Cardiac fibroblast (primary cell): ENCODE results near the gene AP2M1.

ENCODE experiments used
- DNase-seq, 2 donors: peaks; one replicate each; pipeline versions ENCODE4 v3.0.0 to v3.0.0-alpha.2; 2010; ENCODE audit warnings: low read depth in 2 of 2
- H3K4me3 ChIP-seq, 2 donors: replicated peaks in 1 of 2; 1 replicate in 1 of 2; 2 replicates in 1 of 2; pipeline ENCODE4 v1.5.1; 2011; ENCODE audit warnings: low read depth in 2 of 2, low read length in 2 of 2, mild to moderate bottlenecking in 2 of 2, moderate library complexity in 1 of 2
- TF ChIP-seq, protein P1 (sequence below): IDR thresholded peaks from one replicate; pipeline ENCODE4 v1.5.1; 2011; ENCODE audit warnings: low read depth, mild to moderate bottlenecking, low read length, inconsistent platforms

Gene AP2M1

GRCh38 chr3:184228376-184229137, 53.9 kb downstream of the AP2M1 start:
- no peak for DNase-seq
- H3K4me3 ChIP-seq, result no peak overlapping the region
- TF ChIP-seq, protein P1, sequence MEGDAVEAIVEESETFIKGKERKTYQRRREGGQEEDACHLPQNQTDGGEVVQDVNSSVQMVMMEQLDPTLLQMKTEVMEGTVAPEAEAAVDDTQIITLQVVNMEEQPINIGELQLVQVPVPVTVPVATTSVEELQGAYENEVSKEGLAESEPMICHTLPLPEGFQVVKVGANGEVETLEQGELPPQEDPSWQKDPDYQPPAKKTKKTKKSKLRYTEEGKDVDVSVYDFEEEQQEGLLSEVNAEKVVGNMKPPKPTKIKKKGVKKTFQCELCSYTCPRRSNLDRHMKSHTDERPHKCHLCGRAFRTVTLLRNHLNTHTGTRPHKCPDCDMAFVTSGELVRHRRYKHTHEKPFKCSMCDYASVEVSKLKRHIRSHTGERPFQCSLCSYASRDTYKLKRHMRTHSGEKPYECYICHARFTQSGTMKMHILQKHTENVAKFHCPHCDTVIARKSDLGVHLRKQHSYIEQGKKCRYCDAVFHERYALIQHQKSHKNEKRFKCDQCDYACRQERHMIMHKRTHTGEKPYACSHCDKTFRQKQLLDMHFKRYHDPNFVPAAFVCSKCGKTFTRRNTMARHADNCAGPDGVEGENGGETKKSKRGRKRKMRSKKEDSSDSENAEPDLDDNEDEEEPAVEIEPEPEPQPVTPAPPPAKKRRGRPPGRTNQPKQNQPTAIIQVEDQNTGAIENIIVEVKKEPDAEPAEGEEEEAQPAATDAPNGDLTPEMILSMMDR, result no peak

DNA sequence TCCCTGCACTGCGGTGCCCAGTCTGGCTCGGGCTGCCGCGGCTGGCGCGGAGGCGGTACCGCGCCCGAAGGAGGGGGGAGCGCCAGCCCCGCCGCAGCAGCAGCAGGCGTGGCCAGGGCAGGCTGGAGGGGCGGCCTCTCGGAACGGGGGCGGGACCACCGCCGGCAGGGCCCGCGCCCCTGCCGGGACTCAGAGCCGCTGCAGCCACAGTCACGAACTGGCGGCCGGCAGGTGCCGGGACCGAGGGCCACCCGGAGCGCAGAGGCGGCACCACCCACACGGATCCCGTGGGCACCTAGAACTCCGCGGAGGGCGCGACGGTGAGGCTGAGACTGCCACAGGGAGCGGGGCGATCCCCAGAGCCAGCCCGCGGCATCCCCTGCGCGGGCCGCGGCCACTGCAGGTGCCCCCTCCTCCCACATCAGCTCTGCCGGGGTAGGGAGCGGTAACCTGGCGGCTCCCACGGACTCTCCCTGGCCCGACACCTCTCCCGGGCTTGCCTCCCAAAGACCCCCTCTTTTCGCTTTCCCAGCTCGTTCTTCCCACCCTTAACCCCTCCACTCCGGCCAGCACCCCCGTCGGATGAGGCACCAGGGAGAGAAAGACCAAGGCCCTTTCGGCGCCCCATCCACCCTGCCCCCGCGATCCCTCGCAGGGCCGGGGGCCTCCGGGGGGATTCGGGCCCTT, 54.9 kb downstream of the AP2M1 start, which contains the start of gene VWA5B2:
Gene VWA5B2, plus strand, starts transcription at position 192 of the 687 bp plus-strand sequence. CDS start 944 bp downstream, outside the sequence.
- peak within 1 kb of the TSS; percentile 21 to 30 for H3K4me3 ChIP-seq
- TF ChIP-seq, protein P1, result no peak
- DNase-seq, result peak in 1 of 2 donors; percentile 42

DNA sequence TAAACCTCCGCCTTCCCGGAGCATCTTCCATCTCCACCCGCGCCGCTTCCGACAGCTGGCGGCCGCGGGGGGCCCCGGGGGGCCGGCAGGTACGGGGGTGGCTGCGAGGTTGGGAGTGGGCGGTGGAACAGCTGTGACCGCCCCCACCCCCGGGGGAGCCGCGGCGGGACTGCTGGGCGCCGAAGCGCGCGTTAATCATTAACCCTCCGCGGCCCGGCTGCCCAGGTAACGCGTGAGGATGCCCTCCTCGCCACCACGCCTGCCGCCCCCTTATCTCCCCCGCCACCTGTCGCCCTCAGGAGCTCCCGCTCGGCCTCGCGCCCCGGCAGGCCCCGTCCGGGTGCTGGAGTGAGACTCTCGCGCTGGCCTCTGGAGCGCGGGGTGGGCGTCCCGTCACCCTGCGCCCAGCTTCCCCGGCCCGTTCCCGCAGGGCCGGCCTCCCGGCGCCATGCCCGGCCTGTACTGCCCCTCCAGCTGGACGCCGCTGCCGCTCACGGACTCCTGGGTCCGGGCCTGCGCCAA, 55.5 kb downstream of the AP2M1 start:
- DNase-seq, result no peak
- TF ChIP-seq, protein P1, result no peak
- H3K4me3 ChIP-seq, result no peak overlapping the region

GRCh38 chr3:184230603-184231528, 56.2 kb downstream of the AP2M1 start:
- DNase-seq, result no peak
- no peak overlapping the region for H3K4me3 ChIP-seq
- TF ChIP-seq, protein P1, result no peak

DNA sequence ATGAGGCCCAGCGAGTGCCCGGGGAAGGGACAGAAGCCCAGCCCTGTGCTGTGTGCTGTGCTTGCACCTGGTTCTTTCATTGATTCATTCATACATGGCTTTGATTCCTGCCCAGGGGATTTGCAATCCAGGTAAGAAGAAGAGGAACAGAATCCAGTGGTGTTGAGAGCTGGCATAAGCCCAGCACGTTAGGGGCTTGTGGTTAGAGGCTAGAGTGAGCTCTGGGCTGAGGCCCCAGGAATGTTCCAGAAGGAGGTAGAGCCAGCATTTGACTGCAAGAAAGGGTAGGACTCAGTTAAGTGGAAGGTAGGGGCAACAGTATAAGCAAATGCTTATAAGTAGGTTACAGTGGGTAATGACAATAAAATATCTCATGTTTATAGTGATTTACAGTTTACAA, 57.0 kb downstream of the AP2M1 start:
- H3K4me3 ChIP-seq, result no peak overlapping the region
- no peak for DNase-seq
- TF ChIP-seq, protein P1, result no peak

GRCh38 chr3:184233127-184233843, 58.6 kb downstream of the AP2M1 start:
- TF ChIP-seq, protein P1, result no peak
- H3K4me3 ChIP-seq, result no peak overlapping the region
- no peak for DNase-seq
